Natural killer cell (primary cell): ENCODE measurements around the gene TESK1. TPM values are rescaled to one million over a fixed set of nuclear protein-coding genes. Genes with fewer than 3 reads are reported as not detected.
A peak's percentile ranks its signal among the peaks of the same experiment; 100 is the strongest.

Experiments used
- ATAC-seq, 3 donors: fragments of 150-1000 bp in 2 of 3; fragments of 200-7000 bp in 1 of 3; cut with Tn5 transposase; 1 replicate in 1 of 3; 2 replicates in 2 of 3; pipeline ENCODE4 v1.10.0; 2021; ENCODE audit warnings: mild to moderate bottlenecking in 2 of 3, moderate library complexity in 2 of 3
- DNase-seq, 2 donors: peaks; one replicate each; pipeline versions ENCODE4 v3.0.0 to v3.0.0-alpha.2; 2013 to 2021; ENCODE audit warnings: mixed read lengths in 1 of 2
- H3K27ac ChIP-seq: one replicate; pipeline ENCODE4 v1.5.1; 2013; ENCODE audit warnings: mild to moderate bottlenecking, low read length
- H3K27me3 ChIP-seq: one replicate; pipeline ENCODE4 v1.6.1; 2013; ENCODE audit warnings: low read length; ENCODE audit not compliant: control insufficient read depth, insufficient read depth
- H3K36me3 ChIP-seq: one replicate; pipeline ENCODE4 v1.6.1; 2013; ENCODE audit warnings: low read length; ENCODE audit not compliant: control insufficient read depth, insufficient read depth
- H3K4me1 ChIP-seq: one replicate; pipeline ENCODE4 v1.6.1; 2013; ENCODE audit warnings: low read length; ENCODE audit not compliant: control insufficient read depth, insufficient read depth
- H3K4me3 ChIP-seq: one replicate; pipeline ENCODE4 v1.5.1; 2013; ENCODE audit warnings: low read length
- H3K9me3 ChIP-seq: one replicate; pipeline ENCODE4 v1.6.1; 2013; ENCODE audit warnings: low read length; ENCODE audit not compliant: control insufficient read depth, insufficient read depth
- H3K27ac Mint-ChIP-seq, 2 donors: one replicate each; pipeline ENCODE4 v1.8.0; 2022; ENCODE audit warnings: mild to moderate bottlenecking in 2 of 2, mixed read lengths in 2 of 2, moderate library complexity in 1 of 2
- H3K27me3 Mint-ChIP-seq, 2 donors: one replicate each; pipeline ENCODE4 v1.8.0; 2022; ENCODE audit warnings: low read depth in 2 of 2, mixed read lengths in 2 of 2
- H3K36me3 Mint-ChIP-seq: one replicate; pipeline ENCODE4 v1.8.0; 2022; ENCODE audit warnings: mixed read lengths
- H3K4me1 Mint-ChIP-seq, 2 donors: one replicate each; pipeline ENCODE4 v1.8.0; 2022; ENCODE audit warnings: mixed read lengths in 2 of 2
- H3K4me3 Mint-ChIP-seq: one replicate; pipeline ENCODE4 v1.8.0; 2022; ENCODE audit warnings: mild to moderate bottlenecking, moderate library complexity, mixed read lengths
- H3K9me3 Mint-ChIP-seq, 2 donors: one replicate each; pipeline ENCODE4 v1.8.0; 2022; ENCODE audit warnings: mixed read lengths in 2 of 2
- CTCF ChIP-seq: fragments of 200-600 bp; IDR thresholded peaks from one replicate; pipeline ENCODE4 v1.8.0; 2022; ENCODE audit warnings: antibody characterized with exemption
- WGBS: methylation state at CpG from one replicate; pipeline ENCODE4 v1.1.7; 2013; ENCODE audit warnings: missing lambda C conversion rate; ENCODE audit not compliant: insufficient coverage; 5-methylcytosine and 5-hydroxymethylcytosine counted together
- intact Hi-C: fragments of 100-400 bp; cut with micrococcal nuclease; formaldehyde crosslinking; loops from one replicate; pipeline ENCODE4 v1.14.2; 2022
- total RNA-seq, 4 donors: library from RNA; stranded (reverse); fragments of 120-200 nt in 1 of 4; gene quantifications; one replicate each; pipeline versions ENCODE4 v1.2.3 to v1.2.4, GENCODE V29; 2013 to 2022

Gene TESK1
- total RNA-seq, 3 donors from 2014 or later (not counting 1 experiment from before 2014, with no cell fraction given), result 40.7 to 72.5 (median 47.5) TPM

GRCh38 chr9:35569206-35569605 is 35.9 kb upstream of the TESK1 start:
- intact Hi-C loops, result no loop called here
- DNase-seq (no peak), ATAC-seq (no peak)
- Histone ChIP-seq H3K9me3 (no peaks in the 10 kb centered on the region), H3K27me3 (no peaks in the 10 kb centered on the region), H3K4me3 (no peak overlapping the region), H3K4me1 (peaks cover 19% of the 10 kb centered on the region), H3K36me3 (no peaks in the 10 kb centered on the region), H3K27ac (no peak overlapping the region)
- H3K36me3 Mint-ChIP-seq, result no peaks in the 10 kb centered on the region
- 73% methylated on average over 5 of the region's 5 CpGs for WGBS
- H3K27me3 Mint-ChIP-seq, result no peaks in the 10 kb centered on the region
- no peak for TF ChIP-seq CTCF
- H3K4me1 Mint-ChIP-seq, result peaks cover 20 to 21% of the 10 kb centered on the region in 2 donors
- H3K27ac Mint-ChIP-seq, result peak overlapping the region; percentile 80 to 90
- no peak overlapping the region for H3K4me3 Mint-ChIP-seq
- no peaks in the 10 kb centered on the region for H3K9me3 Mint-ChIP-seq

DNA sequence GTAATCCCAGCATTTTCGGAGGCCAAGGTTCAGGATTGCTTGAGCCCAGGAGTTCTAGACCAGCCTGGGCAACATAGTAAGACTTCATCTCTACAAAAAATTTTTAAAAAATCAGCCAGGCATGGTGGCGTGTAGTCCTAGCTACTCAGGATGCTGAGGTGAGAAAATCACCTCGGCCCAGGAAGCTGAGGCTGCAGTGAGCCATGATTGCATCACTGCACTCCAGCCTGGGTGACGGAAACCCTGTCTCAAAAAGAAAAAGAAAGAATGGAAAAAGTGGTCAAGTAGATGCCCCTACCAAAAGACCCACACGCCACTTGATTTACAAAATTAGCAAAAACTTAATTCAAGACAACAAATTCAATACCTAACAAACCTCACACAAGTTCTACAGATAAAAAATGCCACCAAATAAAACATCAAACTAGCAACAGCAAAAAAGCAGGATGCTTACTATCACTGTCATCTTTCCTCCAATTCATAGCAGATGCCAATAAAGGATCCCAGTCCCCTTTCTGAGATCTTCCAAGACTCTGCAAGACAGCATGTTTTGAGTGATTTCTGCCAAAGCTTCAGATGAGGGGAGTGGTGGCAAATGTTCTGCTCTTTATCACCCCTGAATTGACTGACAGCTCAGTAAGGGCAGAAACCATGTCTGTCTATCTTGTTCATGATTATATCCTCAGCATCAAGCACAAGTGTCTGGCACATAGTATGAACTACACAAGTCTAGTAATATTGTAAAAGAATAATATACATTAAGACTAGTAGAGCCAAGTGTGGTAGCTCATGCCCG is 34.2 kb upstream of the TESK1 start:
- Mint-ChIP-seq H3K4me1 (peaks cover 20 to 21% of the 10 kb centered on the region in 2 donors), H3K27ac (peak overlapping the region; percentile 89 to 90), H3K4me3 (peak overlapping the region; percentile 69), H3K9me3 (no peaks in the 10 kb centered on the region), H3K36me3 (no peaks in the 10 kb centered on the region), H3K27me3 (no peaks in the 10 kb centered on the region)
- H3K27me3 ChIP-seq, result no peaks in the 10 kb centered on the region
- no peak overlapping the region for H3K4me3 ChIP-seq
- H3K9me3 ChIP-seq, result no peaks in the 10 kb centered on the region
- H3K27ac ChIP-seq, result peak overlapping the region; percentile 50
- H3K4me1 ChIP-seq, result peaks cover 19% of the 10 kb centered on the region
- WGBS, result 36% methylated on average over 6 of the region's 6 CpGs
- intact Hi-C loops, result no loop called here
- DNase-seq (peak in 1 of 2 donors; percentile 37), ATAC-seq (peak; percentile 83 to 98 (median 94))
- H3K36me3 ChIP-seq, result no peaks in the 10 kb centered on the region
- no peak for TF ChIP-seq CTCF

DNA sequence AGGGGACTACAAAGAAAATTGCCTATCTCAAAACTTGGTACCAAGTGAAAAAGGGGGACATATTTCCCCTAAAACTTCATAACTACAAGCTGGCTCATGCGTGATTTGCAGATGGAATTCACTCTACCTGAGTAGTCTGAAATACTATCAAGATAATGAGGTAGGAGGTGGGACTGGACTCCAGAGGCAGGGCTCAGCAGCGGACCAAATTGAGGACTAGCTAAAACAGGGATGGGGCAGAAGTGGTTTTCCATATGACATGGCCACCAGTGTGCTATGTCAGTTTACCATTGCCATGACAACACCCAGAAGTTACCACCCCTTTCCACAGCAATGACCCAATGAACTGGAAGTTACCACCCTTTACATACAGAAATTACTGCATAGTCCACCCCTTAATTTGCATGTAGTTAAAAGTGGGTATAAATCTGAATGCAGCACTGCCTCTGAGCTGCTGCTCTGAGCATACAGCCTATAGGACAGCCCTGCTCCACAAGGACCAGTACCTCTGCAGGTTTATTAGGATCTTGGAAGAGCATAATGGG is 30.4 kb upstream of the TESK1 start:
- Mint-ChIP-seq H3K36me3 (peaks cover 6% of the 10 kb centered on the region), H3K27ac (no peak overlapping the region), H3K4me1 (peaks cover 12 to 15% of the 10 kb centered on the region in 2 donors), H3K9me3 (peaks cover 3 to 4% of the 10 kb centered on the region in 2 donors), H3K27me3 (no peaks in the 10 kb centered on the region), H3K4me3 (no peak overlapping the region)
- 93% methylated on average over 2 of the region's 2 CpGs for WGBS
- no peak for TF ChIP-seq CTCF
- Histone ChIP-seq H3K9me3 (peaks cover 7% of the 10 kb centered on the region), H3K36me3 (no peaks in the 10 kb centered on the region), H3K27ac (no peak overlapping the region), H3K4me3 (no peak overlapping the region), H3K27me3 (no peaks in the 10 kb centered on the region), H3K4me1 (peaks cover 17% of the 10 kb centered on the region)
- ATAC-seq (no peak), DNase-seq (no peak)
- intact Hi-C loops, result no loop called here
